Neural cell (in vitro differentiated cells): Measurements from ENCODE around the gene PROC.

Experiments
- CTCF ChIP-seq: fragments of 450-650 bp; IDR thresholded peaks from 2 replicates; pipeline ENCODE4 v1.5.1; 2014; ENCODE audit warnings: antibody characterized with exemption, mild to moderate bottlenecking, moderate library complexity; ENCODE audit not compliant: poor library complexity, severe bottlenecking
- EP300 ChIP-seq: fragments of 450-650 bp; conservative IDR thresholded peaks from 2 replicates; pipeline ENCODE4 v1.6.1; 2014; ENCODE audit warnings: antibody characterized with exemption, mild to moderate bottlenecking, moderate library complexity; ENCODE audit not compliant: poor library complexity, severe bottlenecking
- EZH2 ChIP-seq: fragments of 200-600, 300-800 bp; shearing (Covaris generic), sonication (generic); IDR thresholded peaks from 2 replicates; pipeline ENCODE4 v1.6.1; 2014; ENCODE audit warnings: antibody characterized with exemption, low read length, borderline replicate concordance, mild to moderate bottlenecking; ENCODE audit not compliant: insufficient read depth, poor library complexity, severe bottlenecking
- MXI1 ChIP-seq: fragments of 450-650 bp; conservative IDR thresholded peaks from 2 replicates; pipeline ENCODE4 v1.6.1; 2014; ENCODE audit warnings: antibody characterized with exemption, mild to moderate bottlenecking; ENCODE audit not compliant: poor library complexity, severe bottlenecking
- POLR2AphosphoS5 ChIP-seq: IDR thresholded peaks from 2 replicates; pipeline ENCODE4 v1.6.1; 2012
- REST ChIP-seq: IDR thresholded peaks from 2 replicates; pipeline ENCODE4 v1.6.1; 2012; ENCODE audit warnings: borderline replicate concordance

GRCh38 chr2:127416506-127417001 lies 1.7 kb upstream of the PROC start:
- TF ChIP-seq CTCF (no peak), EP300 (no peak), POLR2AphosphoS5 (no peak), REST (no peak), EZH2 (no peak), MXI1 (no peak)
